Muscle layer of colon (tissue), 2 donors: Measurements from ENCODE around the gene PTGIS.

Experiments
- H3K27ac ChIP-seq: one replicate; pipeline ENCODE4 v1.7.0; 2013; ENCODE audit warnings: low read depth, mild to moderate bottlenecking, low read length, moderate library complexity
- H3K27me3 ChIP-seq, 2 donors: one replicate each; pipeline ENCODE4 v1.7.0; 2013; ENCODE audit warnings: low read length in 2 of 2, mild to moderate bottlenecking in 2 of 2; ENCODE audit not compliant: insufficient read depth in 2 of 2, control insufficient read depth in 1 of 2
- H3K36me3 ChIP-seq: one replicate; pipeline ENCODE4 v1.7.0; 2013; ENCODE audit warnings: mild to moderate bottlenecking, low read length; ENCODE audit not compliant: insufficient read depth
- H3K4me1 ChIP-seq: one replicate; pipeline ENCODE4 v1.7.0; 2013; ENCODE audit warnings: mild to moderate bottlenecking, low read length; ENCODE audit not compliant: insufficient read depth
- H3K4me3 ChIP-seq, 2 donors: one replicate each; pipeline ENCODE4 v1.7.0; 2013; ENCODE audit warnings: low read length in 2 of 2, low read depth in 1 of 2, mild to moderate bottlenecking in 1 of 2, moderate library complexity in 1 of 2
- H3K9ac ChIP-seq: one replicate; pipeline ENCODE4 v1.7.0; 2013; ENCODE audit warnings: low read length
- H3K9me3 ChIP-seq: one replicate; pipeline ENCODE4 v1.7.0; 2013; ENCODE audit warnings: mild to moderate bottlenecking, low read length
- donor health status: abdominal sarcoma.
- donor health status: Adenocarcinoma of cecum.

The PTGIS gene

DNA sequence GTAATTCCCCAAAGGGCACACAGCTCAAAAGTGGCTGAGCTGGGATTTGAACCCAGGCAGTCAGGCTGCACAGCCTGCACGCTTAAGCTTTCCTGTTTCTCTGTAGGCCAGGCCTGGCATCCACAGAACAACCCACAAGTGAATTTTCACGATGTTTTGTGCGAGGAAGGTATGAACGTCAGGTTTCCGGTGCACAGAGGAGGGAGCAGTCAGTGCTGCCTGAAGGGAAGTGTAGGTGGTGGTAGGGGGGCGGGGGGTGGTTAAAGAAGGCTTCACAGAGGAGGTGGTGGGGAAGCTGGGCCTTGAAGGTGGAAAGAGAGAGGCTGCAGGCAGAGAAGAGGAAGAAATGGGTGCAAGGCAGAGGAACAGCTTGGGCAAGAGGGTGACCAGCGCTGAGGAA is 99.5 kb downstream of the PTGIS start:
- H3K9ac ChIP-seq: no peak overlapping the region
- H3K27ac ChIP-seq: no peak overlapping the region

DNA sequence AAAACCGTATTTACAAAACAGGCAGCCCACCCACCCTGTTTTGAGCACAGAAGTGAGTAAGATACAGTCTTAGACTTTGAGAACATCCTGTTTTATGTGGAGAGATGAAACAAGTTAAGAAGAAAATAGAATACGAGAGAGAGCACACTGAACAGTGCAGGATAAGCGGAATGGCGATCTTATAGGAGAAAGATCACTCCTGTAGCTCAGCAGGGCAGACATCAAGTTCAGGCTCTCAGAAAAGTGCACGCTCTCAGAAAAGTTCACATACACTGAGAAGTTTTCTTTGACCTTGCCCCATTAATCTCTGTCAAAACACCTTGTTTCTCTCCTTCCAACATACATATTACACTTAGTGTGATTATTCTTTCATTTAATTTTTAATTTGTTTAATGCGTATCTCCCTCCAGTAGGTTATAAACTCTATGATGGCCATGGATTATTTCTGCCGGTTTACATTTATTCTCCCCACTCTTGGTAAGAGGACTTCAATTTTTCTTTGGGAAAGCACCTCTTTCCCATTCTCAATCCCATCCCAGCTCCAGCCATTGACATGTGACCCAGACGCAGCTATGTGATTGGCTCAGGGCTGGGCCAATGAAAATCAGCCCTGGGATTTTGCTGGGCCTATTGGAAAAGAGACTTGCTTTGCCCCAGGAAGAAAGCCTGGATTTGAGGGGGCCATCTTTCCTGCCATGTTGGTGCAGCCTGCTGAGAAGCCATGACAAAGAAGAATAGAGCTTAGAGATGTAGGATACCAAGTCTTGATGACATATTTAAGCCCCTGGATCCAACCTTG is 101.6 kb downstream of the PTGIS start:
- Histone ChIP-seq H3K4me3 (no peak overlapping the region), H3K27me3 (no peaks in the 10 kb centered on the region), H3K4me1 (peaks cover 6% of the 10 kb centered on the region), H3K9me3 (no peaks in the 10 kb centered on the region), H3K9ac (no peak overlapping the region), H3K36me3 (no peaks in the 10 kb centered on the region), H3K27ac (no peak overlapping the region)

More for the DNA sequence above, 99.5 kb downstream of the PTGIS start:
- H3K27me3 ChIP-seq: no peaks in the 10 kb centered on the region
- no peaks in the 10 kb centered on the region for H3K9me3 ChIP-seq
- H3K4me1 ChIP-seq: no peaks in the 10 kb centered on the region
- no peaks in the 10 kb centered on the region for H3K36me3 ChIP-seq
- H3K4me3 ChIP-seq: no peak overlapping the region

DNA sequence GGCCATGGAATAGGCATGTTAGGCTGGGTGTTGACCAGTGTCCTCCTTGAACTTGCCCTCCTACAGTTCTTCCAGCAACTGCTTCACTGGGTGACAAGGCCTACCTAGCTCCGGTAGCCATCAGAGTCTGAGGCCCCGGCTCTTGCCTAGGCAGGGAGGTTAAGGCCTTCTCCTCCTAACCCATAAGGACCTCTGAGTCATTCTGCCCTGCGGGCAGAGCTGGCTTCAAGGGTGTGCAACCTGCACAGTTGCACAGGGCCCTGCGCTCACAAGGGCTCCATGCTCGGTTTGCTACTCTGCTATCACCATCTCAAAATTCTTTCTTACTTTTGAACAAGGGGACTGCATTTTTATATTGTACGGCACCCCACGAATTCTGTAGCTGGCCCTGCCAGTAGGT is 103.4 kb downstream of the PTGIS start:
- Histone ChIP-seq H3K4me3 (no peak overlapping the region), H3K36me3 (no peaks in the 10 kb centered on the region)

DNA sequence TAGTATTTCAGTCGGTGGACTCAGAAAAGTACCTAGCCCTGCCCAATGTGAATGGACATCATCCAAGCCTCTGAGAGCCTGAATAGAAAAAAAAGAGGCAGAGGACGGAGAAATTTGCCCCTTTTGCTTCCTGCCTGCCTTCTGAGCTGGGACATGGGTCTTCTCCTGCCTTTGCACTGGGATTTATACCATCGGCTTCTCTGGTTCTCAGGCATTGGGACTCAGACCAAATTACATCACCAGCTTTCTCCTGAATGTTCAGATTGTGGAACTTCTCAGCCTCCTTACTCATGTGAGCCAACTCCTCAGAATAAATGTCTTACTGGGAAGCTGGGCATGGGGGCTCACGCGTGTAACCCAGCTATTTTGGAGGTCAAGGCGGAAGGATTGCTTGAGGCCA is 105.3 kb downstream of the PTGIS start:
- Histone ChIP-seq H3K9me3 (no peaks in the 10 kb centered on the region), H3K27ac (no peak overlapping the region), H3K9ac (no peak overlapping the region), H3K4me1 (peaks cover 26% of the 10 kb centered on the region), H3K27me3 (no peaks in the 10 kb centered on the region), H3K4me3 (no peak overlapping the region), H3K36me3 (no peaks in the 10 kb centered on the region)

More for the DNA sequence above, 103.4 kb downstream of the PTGIS start:
- H3K27me3 ChIP-seq: no peaks in the 10 kb centered on the region
- H3K27ac ChIP-seq: no peak overlapping the region
- H3K9me3 ChIP-seq: no peaks in the 10 kb centered on the region
- no peak overlapping the region for H3K9ac ChIP-seq
- H3K4me1 ChIP-seq: peaks cover 24% of the 10 kb centered on the region

DNA sequence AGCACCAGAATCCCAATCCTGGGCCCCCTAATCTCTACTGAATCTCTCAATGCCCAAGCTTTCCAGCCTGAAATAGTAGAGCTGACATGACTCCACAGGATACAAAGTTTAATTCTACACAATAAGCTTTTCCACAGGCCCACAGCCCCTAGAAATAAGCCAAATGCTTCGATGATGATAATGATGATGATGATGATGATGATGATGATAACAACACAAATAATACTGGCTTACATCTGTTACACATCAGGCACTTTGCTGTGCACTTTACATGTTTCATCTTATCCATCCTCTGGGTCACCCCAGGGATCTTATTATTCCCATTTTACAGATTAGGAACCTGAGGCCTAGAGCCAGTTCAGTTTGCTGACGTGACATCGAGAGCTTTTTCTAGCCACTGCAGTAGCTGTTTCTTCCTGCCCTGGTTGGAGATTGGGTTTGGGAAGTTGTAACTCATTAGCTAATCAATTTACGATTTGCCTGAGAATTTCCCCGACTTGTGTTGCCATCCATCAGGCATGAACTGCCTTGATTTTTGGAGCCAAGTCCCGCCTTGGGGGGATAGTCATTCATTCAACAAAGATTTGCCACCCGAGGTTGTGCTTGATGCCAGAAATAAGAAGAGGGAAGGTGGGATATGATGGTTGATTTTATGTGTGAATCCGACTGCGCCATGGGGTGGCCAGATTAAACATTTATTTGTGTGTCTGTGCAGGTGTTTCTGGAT is 105.9 kb downstream of the PTGIS start:
- Histone ChIP-seq H3K27ac (no peak overlapping the region), H3K9ac (no peak overlapping the region), H3K27me3 (no peaks in the 10 kb centered on the region), H3K9me3 (no peaks in the 10 kb centered on the region), H3K4me3 (no peak overlapping the region), H3K4me1 (peaks cover 26% of the 10 kb centered on the region), H3K36me3 (no peaks in the 10 kb centered on the region)

DNA sequence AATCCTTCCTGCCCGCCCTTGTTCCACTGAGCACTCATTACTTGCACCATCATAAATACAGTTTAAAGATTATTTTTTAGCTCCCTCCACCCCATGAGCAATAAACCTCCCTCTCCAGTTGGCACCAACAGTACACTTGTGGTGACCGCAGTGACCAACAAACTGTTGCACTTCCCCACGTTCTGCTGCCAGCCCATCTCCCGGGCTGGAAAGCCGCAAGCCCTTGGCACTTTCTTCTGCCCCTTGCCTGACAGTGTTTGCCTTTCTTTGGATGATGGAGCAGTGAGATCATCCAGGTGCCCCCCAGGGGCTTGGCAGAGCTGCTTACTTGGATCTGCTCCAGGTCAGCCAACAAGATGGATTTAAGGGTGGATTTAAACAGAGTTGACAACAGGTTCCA is 107.0 kb downstream of the PTGIS start:
- no peaks in the 10 kb centered on the region for H3K9me3 ChIP-seq
- H3K4me3 ChIP-seq: no peak overlapping the region
- no peak overlapping the region for H3K9ac ChIP-seq
- H3K27me3 ChIP-seq: no peaks in the 10 kb centered on the region
- H3K36me3 ChIP-seq: no peaks in the 10 kb centered on the region
- peaks cover 26% of the 10 kb centered on the region for H3K4me1 ChIP-seq
- no peak overlapping the region for H3K27ac ChIP-seq

DNA sequence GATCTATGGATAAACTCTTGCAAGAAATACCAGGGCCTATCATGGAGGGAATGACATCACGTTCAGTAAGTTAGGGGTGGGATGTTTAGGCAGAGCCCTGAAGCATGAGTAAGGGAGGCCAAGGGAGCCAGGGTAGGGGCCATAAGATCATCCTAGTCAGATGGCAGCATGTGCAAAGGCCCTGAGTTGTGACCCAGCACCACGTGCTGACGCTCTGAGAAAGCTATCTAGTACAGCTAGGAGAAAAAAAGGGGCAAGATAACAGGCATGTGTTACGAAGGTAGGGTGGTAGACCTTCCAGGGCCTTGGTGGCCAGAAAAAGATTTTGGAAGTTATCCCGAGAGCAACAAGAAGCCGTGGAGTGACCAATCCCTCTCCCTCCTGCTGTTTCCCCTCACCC is 107.8 kb downstream of the PTGIS start:
- H3K27ac ChIP-seq: peak overlapping the region; percentile 23
- no peaks in the 10 kb centered on the region for H3K36me3 ChIP-seq
- no peak overlapping the region for H3K9ac ChIP-seq
- H3K9me3 ChIP-seq: no peaks in the 10 kb centered on the region
- no peak overlapping the region for H3K4me3 ChIP-seq
- H3K4me1 ChIP-seq: peaks cover 26% of the 10 kb centered on the region
- no peaks in the 10 kb centered on the region for H3K27me3 ChIP-seq

DNA sequence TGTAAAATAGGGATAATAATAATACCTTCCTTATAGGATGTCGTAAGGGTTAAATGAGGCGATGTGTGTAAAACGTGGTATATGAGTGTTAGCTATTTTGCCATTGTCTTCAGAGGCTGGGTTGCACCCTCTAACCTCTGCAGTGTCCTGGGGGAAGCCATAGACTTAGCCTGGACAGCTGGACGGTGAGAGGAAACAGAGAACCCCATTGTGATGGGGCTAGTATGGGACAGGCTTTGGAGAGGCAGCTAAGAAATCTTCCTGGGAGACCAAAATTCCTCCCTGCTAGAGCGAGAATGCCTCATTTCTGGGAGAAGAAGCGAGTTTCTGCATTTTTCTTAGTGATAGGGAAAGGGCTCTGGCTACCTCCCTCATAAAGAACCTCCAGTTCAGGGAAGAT is 108.3 kb downstream of the PTGIS start:
- Histone ChIP-seq H3K27me3 (no peaks in the 10 kb centered on the region), H3K9ac (no peak overlapping the region), H3K27ac (no peak overlapping the region), H3K36me3 (no peaks in the 10 kb centered on the region), H3K4me1 (peaks cover 26% of the 10 kb centered on the region), H3K9me3 (no peaks in the 10 kb centered on the region), H3K4me3 (no peak overlapping the region)

DNA sequence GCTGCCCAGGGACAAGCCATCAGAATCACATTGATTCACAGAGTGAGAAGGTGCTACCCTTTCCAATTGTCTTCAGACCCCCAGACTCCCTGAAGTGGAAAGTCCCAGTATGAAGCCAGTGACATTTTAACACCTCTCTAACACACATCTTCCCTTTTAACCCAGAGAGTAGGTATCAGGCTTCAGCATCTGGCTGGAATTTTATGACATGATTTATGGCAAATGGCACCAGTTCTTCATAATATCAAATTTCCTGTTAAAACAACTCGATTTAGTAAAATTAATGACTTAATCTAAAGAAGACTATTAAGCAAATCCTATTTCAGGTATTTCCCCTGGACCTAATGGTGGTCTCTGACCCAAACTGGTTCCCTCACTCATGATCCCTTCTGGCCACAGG is 110.5 kb downstream of the PTGIS start:
- no peaks in the 10 kb centered on the region for H3K27me3 ChIP-seq
- H3K27ac ChIP-seq: no peak overlapping the region
- no peaks in the 10 kb centered on the region for H3K36me3 ChIP-seq
- peaks cover 23% of the 10 kb centered on the region for H3K4me1 ChIP-seq
- no peaks in the 10 kb centered on the region for H3K9me3 ChIP-seq
- no peak overlapping the region for H3K4me3 ChIP-seq
- no peak overlapping the region for H3K9ac ChIP-seq

DNA sequence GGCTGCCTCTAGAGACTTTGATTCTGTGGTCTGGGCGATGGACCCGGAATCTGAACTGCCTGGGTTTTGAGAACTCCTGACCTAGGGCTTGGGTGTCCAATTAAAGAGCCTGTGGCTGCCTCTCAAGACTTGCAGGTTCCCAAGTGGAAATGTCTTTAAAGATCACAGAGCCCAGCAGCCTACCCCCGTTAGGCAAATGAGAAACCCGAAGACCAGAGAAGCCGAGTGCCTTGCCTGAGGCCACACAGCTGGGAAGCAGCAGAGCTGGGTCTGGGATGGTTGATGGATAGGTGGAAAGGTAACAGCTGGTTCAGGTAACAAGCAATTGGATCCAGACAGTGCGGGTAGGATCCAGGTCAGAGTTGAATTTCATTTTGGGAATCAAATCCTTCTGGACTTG is 111.3 kb downstream of the PTGIS start:
- Histone ChIP-seq H3K4me1 (peaks cover 29% of the 10 kb centered on the region), H3K4me3 (no peak overlapping the region), H3K9ac (no peak overlapping the region), H3K36me3 (no peaks in the 10 kb centered on the region), H3K27ac (no peak overlapping the region), H3K9me3 (no peaks in the 10 kb centered on the region), H3K27me3 (no peaks in the 10 kb centered on the region)

DNA sequence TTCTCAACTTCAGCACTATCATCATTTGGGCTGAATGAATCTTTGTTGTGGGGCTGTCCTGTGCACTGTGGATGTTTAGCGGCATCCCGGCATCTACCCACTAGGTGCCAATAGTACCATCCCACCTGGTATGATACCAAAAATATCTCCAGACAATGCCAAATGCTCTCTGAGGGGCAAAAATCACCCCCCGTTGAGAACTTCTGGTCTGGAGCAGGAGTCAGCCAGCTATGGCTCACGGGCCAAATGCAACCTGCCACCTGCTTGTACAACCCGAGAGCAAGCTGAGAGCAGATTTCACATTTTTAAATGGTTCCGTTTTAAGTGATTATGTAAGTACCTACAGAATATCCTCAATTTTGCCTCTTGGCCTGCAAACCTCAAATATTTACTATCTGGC is 112.2 kb downstream of the PTGIS start:
- Histone ChIP-seq H3K4me3 (no peak overlapping the region), H3K36me3 (no peaks in the 10 kb centered on the region), H3K27ac (no peak overlapping the region), H3K27me3 (no peaks in the 10 kb centered on the region), H3K4me1 (peaks cover 31% of the 10 kb centered on the region), H3K9ac (no peak overlapping the region), H3K9me3 (no peaks in the 10 kb centered on the region)
